ENCODE data around the gene TSGA10IP.

- TF ChIP-seq CTCF (IDR thresholded peaks at IDR 0.05) = no peak
- TF ChIP-seq REST (IDR thresholded peaks at IDR 0.05; ENCODE audit: insufficient read depth in 1 of 2, low read depth in 2 of 2, low read length in 1 of 2) = no peak
- no peak for TF ChIP-seq POLR2AphosphoS5 (IDR thresholded peaks at IDR 0.05; ENCODE audit: low read depth, low read length)
Measured at GRCh38 chr11:65960824-65961266, 15.6 kb downstream of the TSGA10IP start.
